Measurements from ENCODE around the gene UQCR11.

Gene UQCR11

DNA sequence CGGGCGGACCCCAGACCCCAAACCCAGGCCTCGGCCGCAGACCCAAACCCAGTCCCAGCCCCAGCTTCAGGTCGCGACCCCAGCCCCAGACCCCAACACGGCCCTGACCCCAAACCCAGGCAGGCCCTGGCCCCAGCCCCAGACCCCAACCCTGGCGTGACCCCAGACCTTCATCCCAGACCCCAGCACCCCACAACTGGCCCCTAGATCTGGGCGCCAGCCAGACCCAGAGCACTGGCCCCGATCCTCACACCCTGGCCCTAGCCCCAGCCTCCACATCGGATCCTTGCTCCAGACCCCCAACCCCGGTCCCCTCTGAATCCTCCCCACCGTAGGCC, 20.1 kb downstream of the UQCR11 start:
- no peak for DNase-seq

DNA sequence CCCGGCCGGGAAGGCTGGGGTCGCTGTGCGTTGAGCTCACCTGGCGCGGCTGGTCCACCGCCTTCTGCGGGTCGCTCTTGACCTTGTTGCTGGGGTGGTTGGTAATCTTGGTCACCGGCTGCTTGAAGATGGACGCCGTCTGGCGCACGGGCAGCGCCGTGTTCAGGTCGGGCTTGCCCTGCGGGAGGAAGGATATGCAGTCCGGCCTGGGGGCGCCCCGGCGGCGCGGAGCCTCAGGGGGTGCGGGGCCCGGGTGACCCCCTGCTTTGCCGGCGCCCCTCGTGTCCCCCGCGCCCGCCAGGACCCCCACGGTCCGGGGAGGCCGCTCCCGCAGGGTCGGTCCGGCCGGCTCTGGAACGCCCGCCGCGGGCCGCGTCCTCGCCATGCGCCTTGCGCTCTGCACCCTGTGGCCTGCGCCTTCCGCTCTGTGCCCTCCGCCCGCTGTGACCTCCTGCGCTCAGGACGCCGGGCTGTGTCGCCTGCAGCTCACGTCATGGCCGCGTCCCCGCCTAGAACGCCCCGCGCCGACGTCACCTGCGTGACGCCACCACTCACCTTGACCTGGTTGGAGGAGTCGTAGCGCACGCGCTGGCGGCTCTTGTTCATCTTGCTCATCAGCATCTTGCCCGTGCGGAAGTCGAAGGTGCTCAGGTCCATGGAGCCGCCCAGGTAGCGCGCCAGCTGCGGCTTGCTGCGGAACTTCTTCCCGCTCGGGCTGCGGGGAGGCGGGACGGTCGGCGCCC, 20.6 kb downstream of the UQCR11 start:
- no peak for DNase-seq

GRCh38 chr19:1582201-1582600, 23.1 kb downstream of the UQCR11 start:
- no peak for DNase-seq

- no peak for DNase-seq
Measured at GRCh38 chr19:1580957-1581356, 24.3 kb downstream of the UQCR11 start.

DNA sequence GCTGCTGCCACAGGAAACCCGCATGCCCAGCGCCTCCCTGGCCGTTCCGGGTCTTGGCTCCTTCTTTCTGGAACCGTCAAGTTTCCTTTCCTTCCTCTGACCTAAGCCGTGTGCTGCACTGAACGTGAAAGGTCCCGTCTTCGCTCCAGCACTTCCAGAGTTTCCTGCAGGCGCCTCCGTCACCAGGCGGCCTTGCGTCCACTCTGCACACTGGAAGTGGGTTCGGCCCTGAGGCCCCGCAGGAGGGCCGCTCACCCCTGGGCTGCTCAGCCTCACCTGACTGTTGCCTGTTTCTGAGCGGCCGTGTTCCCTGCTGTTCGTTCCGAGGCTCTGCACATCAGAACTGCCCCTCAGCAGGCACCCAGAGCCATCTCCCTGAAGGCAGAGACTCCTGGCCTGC, 24.9 kb downstream of the UQCR11 start:
- DNase-seq = no peak

DNA sequence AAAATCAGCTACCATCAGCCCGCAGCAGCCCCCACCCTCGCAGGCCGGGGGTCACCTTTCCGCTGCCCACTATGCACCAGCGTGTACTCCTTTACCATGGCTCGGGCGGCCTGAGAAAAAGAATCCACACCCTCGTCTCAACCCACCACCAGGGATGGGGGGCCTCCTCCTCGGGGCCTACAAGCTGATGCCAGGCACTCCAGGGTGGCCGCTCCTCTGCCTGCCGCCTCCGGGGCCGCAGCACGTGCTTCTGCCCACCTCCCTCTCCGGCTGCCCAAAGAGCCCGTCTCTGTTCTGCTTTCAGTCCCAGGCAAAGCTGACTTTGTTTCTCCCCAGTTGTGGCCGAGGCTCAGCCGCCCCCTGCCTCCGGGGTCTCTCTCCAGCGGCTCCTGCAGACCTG, 26.0 kb downstream of the UQCR11 start:
- DNase-seq = no peak

GRCh38 chr19:1577929-1578618, 27.2 kb downstream of the UQCR11 start:
- DNase-seq = no peak

- no peak for DNase-seq
Measured at GRCh38 chr19:1577090-1577928, 28.0 kb downstream of the UQCR11 start.

DNA sequence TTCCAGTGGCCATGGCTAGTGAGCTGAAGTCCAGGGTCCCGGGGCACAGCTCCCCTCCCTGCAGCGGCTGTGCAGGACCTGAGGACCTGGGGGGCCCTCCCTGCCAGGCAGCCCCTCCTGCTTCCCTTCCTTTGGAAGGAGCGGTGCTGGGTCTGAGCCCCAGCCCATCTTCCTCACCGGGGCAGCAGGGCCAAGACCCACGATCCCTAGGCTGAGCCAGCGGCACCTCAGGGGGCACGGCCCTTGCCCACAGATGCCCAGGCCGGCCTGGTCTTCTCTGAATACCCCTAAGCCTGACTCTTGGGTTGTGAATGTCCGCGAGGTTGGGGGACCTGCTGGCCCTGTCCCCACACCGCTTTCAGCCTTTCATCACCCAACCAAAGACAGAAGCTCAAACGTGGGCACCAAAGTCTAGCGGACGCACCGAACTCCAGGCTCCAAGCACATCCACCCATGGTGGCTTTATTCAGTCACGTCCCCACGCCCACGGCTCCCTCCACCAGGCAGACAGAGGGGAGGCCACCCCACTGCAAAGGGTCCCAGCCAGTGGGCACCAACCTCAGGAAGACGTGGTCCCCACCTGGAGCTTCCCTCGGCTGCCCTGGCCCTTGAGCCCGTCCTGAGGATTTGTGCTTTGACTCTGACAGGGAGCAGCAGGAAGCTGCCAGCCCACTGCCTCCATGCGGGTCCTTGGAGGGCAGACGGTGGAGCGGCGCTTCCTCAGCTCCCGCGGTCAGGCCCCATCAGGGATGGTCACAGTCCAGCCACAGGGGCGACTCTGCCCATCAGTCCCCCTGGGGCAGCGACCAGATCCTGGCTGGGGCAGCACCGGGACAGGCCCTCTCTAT, 28.8 kb downstream of the UQCR11 start:
- no peak for DNase-seq

- no peak for DNase-seq
Measured at GRCh38 chr19:1575323-1576241, 29.7 kb downstream of the UQCR11 start.

DNA sequence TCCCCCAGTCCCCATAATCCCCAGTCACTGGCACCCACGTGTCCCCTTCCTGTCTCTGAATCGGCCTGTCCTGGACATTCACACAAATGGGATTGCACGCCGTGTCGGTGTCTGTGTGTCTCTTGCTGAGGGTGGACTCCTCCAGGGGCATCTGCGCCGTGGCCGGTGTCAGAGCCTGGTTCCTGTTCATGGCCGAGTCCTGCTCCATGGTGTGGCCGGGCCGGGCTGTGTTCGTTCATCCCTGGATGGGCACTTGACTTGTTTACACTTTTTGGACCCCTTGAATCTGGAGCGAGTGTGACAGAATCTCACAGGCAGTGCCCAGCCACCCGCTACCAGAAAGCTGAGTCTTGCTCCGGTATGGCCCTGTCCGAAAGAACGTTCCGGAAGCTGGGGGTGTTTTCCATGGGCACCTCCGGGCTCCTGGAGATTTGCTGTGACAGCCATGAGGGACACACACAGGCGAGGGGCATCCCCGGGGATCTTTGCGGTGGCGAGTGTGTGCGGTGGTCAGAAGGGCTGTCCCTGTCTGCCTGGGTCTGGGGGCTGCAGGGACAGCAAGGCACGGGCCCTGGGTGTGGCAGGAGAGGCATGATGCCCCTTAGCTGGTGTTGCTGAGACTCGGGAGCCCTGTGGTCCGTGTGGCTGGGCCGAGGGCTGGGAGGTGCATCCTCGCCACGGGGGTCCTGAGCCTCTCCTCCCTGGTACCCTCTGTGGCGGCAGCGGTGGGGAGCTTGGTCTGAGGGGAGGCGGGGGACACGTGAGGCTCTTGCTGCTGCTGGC, 30.7 kb downstream of the UQCR11 start:
- DNase-seq = no peak

DNA sequence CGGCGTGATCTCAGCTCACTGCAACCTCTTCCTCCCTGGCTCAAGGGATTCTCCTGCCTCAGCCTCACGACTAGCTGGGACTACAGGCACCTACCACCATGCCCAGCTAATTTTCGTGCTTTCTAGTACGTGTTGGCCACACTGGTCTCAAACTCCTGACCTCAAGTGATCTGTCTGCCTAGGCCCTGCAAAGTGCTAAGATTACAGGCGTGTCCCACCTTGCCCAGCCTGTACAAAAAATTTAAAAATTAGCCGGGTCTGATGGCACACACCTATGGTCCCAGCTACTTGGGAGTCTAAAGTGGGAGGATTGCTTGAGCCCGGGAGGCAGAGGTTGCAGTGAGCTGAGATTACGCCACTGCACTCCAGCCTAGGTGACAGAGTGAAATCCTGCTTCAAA, 32.5 kb downstream of the UQCR11 start:
- no peak for DNase-seq

DNA sequence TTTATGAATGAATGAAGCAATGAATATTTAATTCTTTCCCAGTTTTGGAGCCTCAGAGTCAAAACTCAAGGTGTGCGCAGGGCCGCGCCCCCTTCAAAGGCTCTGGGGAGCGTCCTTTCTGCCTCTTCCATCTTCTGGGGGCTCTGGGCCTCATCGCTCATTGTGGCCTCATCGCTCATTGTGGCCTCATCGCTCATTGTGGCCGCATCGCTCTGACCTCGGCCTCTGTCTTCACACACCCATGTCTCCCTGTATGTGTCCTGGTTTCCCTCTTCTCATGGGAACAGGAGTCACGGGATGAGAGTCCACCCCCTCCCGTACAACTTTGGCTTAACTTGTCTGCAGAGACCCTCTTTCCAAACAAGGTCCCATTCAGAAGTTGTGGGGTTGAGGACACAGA, 33.9 kb downstream of the UQCR11 start:
- no peak for DNase-seq

GRCh38 chr19:1570836-1571235, 34.4 kb downstream of the UQCR11 start:
- no peak for DNase-seq

DNA sequence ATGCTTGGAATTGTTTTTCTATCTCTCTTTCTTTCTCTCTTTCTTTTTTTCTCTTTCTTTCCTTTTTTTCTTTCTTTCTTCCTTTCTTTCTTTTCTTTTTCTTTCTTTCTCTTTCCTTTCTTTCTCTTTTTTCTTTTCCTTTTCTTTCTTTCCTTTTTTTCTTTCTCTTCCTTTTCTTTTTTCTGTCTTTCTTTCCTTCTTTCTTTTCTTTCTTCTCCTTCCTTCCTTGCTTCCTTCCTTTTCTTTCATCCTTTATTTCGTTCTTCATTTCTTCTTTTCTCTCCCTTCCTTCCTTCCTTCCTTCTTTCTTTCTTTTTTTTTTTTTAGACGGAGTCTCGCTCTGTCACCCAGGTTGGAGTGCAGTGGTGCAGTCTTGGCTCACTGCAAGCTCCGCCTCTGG, 35.3 kb downstream of the UQCR11 start:
- no peak for DNase-seq

GRCh38 chr19:1568320-1569019, 36.8 kb downstream of the UQCR11 start, which contains the start of gene MEX3D:
Gene MEX3D (minus strand): TSS chr19:1568325. CDS start chr19:1568058, 267 bp downstream.
- peak; percentile 87 for DNase-seq

- no peak for DNase-seq
Measured at GRCh38 chr19:1567848-1568227, 37.4 kb downstream of the UQCR11 start.

- DNase-seq = no peak
Measured at GRCh38 chr19:1567116-1567847, 38.0 kb downstream of the UQCR11 start.

- DNase-seq = no peak
Measured at GRCh38 chr19:1566392-1567115, 38.7 kb downstream of the UQCR11 start.

Data from stimulated activated CD4-positive, alpha-beta T cell treated with anti-CD3 and anti-CD28 coated beads, Interleukin-12 subunit alpha, Interleukin-12 subunit beta, amount 100 ng/mL, for 4 hours (primary cell).